ENCODE measurements around the gene BMAL2.

DNA sequence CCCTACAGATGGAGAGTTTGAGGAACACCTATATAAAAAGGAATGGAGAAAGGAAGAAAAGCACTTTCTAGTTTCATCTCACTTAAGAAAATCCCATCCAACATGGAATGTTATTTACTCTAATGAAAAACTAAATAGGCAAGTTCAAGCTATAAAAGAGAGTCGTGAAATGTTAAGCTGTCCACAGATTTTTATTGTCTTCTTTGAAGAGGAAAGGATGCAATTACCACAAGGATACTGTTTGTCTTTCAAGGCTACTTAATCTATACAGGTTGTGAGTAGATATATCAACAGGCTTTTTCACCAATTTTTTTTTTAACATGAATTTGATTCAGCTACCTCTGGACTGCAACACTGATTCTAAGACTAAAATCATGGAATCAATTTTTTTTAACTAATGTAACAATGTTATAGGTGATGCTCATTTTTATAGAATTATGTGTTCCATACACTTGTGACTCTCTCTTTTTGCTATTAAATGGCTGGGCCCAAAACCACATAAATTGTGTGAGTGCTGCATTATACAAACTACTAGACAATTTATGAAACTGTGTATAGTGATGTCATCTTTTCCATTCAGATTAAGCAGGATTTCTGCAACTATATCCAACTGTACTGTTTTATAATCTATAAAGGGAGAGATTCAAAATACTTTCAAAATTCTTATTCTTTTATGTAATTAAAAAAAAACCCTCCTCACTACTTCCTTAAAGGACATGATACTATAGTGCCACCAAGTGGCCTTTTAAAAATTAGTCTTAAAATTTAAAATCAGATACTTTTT is 26.8 kb upstream of the BMAL2 start:
- TF ChIP-seq BACH2 (CRISPR knock-in tag; IDR thresholded peaks at IDR 0.05; ENCODE audit: borderline replicate concordance) = no peak
- TF ChIP-seq, protein P1, sequence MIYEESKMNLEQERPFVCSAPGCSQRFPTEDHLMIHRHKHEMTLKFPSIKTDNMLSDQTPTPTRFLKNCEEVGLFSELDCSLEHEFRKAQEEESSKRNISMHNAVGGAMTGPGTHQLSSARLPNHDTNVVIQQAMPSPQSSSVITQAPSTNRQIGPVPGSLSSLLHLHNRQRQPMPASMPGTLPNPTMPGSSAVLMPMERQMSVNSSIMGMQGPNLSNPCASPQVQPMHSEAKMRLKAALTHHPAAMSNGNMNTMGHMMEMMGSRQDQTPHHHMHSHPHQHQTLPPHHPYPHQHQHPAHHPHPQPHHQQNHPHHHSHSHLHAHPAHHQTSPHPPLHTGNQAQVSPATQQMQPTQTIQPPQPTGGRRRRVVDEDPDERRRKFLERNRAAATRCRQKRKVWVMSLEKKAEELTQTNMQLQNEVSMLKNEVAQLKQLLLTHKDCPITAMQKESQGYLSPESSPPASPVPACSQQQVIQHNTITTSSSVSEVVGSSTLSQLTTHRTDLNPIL (CRISPR knock-in tag; IDR thresholded peaks at IDR 0.05; ENCODE audit: low read depth) = no peak
- TF ChIP-seq TCF4 (CRISPR knock-in tag; IDR thresholded peaks at IDR 0.05; ENCODE audit: borderline replicate concordance) = no peak
- no peak for TF ChIP-seq ZFP3 (CRISPR knock-in tag; IDR thresholded peaks at IDR 0.05)
- TF ChIP-seq SNAI2 (CRISPR knock-in tag; IDR thresholded peaks at IDR 0.05) = no peak
- TF ChIP-seq ZNF70 (CRISPR knock-in tag; IDR thresholded peaks at IDR 0.05) = peak; percentile 59; the same call in 1 of the 2 replicates
- TF ChIP-seq ZNF8 (CRISPR knock-in tag; IDR thresholded peaks at IDR 0.05) = no peak
- no peak for TF ChIP-seq CSDC2 (CRISPR knock-in tag; IDR thresholded peaks at IDR 0.05)
- TF ChIP-seq, protein P2, sequence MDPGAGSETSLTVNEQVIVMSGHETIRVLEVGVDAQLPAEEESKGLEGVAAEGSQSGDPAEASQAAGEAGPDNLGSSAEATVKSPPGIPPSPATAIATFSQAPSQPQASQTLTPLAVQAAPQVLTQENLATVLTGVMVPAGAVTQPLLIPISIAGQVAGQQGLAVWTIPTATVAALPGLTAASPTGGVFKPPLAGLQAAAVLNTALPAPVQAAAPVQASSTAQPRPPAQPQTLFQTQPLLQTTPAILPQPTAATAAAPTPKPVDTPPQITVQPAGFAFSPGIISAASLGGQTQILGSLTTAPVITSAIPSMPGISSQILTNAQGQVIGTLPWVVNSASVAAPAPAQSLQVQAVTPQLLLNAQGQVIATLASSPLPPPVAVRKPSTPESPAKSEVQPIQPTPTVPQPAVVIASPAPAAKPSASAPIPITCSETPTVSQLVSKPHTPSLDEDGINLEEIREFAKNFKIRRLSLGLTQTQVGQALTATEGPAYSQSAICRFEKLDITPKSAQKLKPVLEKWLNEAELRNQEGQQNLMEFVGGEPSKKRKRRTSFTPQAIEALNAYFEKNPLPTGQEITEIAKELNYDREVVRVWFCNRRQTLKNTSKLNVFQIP (CRISPR knock-in tag; IDR thresholded peaks at IDR 0.05; ENCODE audit: borderline replicate concordance, low read depth) = no peak
- TF ChIP-seq ZNF565 (CRISPR knock-in tag; conservative IDR thresholded peaks at IDR 0.05; ENCODE audit: low read depth) = no peak
- TF ChIP-seq TOX (CRISPR knock-in tag; IDR thresholded peaks at IDR 0.05; ENCODE audit: borderline replicate concordance) = no peak
- TF ChIP-seq, protein P3, sequence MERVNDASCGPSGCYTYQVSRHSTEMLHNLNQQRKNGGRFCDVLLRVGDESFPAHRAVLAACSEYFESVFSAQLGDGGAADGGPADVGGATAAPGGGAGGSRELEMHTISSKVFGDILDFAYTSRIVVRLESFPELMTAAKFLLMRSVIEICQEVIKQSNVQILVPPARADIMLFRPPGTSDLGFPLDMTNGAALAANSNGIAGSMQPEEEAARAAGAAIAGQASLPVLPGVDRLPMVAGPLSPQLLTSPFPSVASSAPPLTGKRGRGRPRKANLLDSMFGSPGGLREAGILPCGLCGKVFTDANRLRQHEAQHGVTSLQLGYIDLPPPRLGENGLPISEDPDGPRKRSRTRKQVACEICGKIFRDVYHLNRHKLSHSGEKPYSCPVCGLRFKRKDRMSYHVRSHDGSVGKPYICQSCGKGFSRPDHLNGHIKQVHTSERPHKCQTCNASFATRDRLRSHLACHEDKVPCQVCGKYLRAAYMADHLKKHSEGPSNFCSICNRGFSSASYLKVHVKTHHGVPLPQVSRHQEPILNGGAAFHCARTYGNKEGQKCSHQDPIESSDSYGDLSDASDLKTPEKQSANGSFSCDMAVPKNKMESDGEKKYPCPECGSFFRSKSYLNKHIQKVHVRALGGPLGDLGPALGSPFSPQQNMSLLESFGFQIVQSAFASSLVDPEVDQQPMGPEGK (CRISPR knock-in tag; IDR thresholded peaks at IDR 0.05; ENCODE audit: borderline replicate concordance) = no peak
- TF ChIP-seq, protein P4, sequence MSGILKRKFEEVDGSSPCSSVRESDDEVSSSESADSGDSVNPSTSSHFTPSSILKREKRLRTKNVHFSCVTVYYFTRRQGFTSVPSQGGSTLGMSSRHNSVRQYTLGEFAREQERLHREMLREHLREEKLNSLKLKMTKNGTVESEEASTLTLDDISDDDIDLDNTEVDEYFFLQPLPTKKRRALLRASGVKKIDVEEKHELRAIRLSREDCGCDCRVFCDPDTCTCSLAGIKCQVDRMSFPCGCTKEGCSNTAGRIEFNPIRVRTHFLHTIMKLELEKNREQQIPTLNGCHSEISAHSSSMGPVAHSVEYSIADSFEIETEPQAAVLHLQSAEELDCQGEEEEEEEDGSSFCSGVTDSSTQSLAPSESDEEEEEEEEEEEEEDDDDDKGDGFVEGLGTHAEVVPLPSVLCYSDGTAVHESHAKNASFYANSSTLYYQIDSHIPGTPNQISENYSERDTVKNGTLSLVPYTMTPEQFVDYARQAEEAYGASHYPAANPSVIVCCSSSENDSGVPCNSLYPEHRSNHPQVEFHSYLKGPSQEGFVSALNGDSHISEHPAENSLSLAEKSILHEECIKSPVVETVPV (CRISPR knock-in tag; IDR thresholded peaks at IDR 0.05) = no peak
